T-helper 2 cell treated with Interferon-gamma antibody and Interleukin-4, amounts not matched to agents 5 μg/mL and 100 μg/mL, for 36 hours (primary cell): Measurements from ENCODE around the gene ACSM3.
"Not testable (repeated sequence)": the region's sequence is repeated elsewhere in the genome, so short reads cannot be mapped to it uniquely, and the experiment has no call there.

Experiments used
- DNase-seq: peaks from one replicate; pipeline ENCODE4 v3.0.0; 2021; ENCODE audit warnings: low spot score
- H3K27ac Mint-ChIP-seq: one replicate; pipeline ENCODE4 v1.8.0; 2021; ENCODE audit warnings: mild to moderate bottlenecking, mixed read lengths
- H3K27me3 Mint-ChIP-seq: one replicate; pipeline ENCODE4 v1.8.0; 2021; ENCODE audit warnings: low read depth, mixed read lengths
- H3K36me3 Mint-ChIP-seq: one replicate; pipeline ENCODE4 v1.8.0; 2021; ENCODE audit warnings: low read depth, mixed read lengths
- H3K4me1 Mint-ChIP-seq: one replicate; pipeline ENCODE4 v1.8.0; 2021; ENCODE audit warnings: low read depth, mixed read lengths
- H3K4me3 Mint-ChIP-seq: one replicate; pipeline ENCODE4 v1.8.0; 2022; ENCODE audit warnings: mild to moderate bottlenecking, moderate library complexity, mixed read lengths
- H3K9me3 Mint-ChIP-seq: one replicate; pipeline ENCODE4 v1.8.0; 2021; ENCODE audit warnings: mixed read lengths

Gene ACSM3

GRCh38 chr16:20803561-20804214, 39.9 kb downstream of the ACSM3 start:
- no peaks in the 10 kb centered on the region for H3K27me3 Mint-ChIP-seq
- peaks cover 23% of the 10 kb centered on the region for H3K36me3 Mint-ChIP-seq
- no peaks in the 10 kb centered on the region for H3K9me3 Mint-ChIP-seq
- no peak overlapping the region for H3K4me3 Mint-ChIP-seq
- no peak for DNase-seq
- H3K4me1 Mint-ChIP-seq: peaks cover 23% of the 10 kb centered on the region
- peak overlapping the region; percentile 45 for H3K27ac Mint-ChIP-seq

GRCh38 chr16:20805684-20806167, 41.9 kb downstream of the ACSM3 start:
- H3K27ac Mint-ChIP-seq: peak overlapping the region; percentile 95
- peaks cover 25% of the 10 kb centered on the region for H3K4me1 Mint-ChIP-seq
- peaks cover 17% of the 10 kb centered on the region for H3K36me3 Mint-ChIP-seq
- H3K9me3 Mint-ChIP-seq, DNase-seq, H3K27me3 Mint-ChIP-seq: not testable (repeated sequence)
- H3K4me3 Mint-ChIP-seq: peak overlapping the region; percentile 99

- Mint-ChIP-seq H3K36me3 (peaks cover 14% of the 10 kb centered on the region), H3K9me3 (no peaks in the 10 kb centered on the region), H3K27me3 (no peaks in the 10 kb centered on the region), H3K4me3 (peak within 1 kb of the TSS; percentile 99), H3K4me1 (peaks cover 29% of the 10 kb centered on the region), H3K27ac (peak within 1 kb of the TSS; percentile 95)
- DNase-seq: peak; percentile 75
Observed at GRCh38 chr16:20806168-20807050, 42.6 kb downstream of the ACSM3 start, which contains the start of the genes ERI2 and REXO5. Gene ERI2, minus strand, starts transcription at chr16:20806472. Its CDS starts 42 bp downstream, at chr16:20806430. Gene REXO5, plus strand, starts transcription at chr16:20806527. Its CDS starts 427 bp downstream, at chr16:20806954.

GRCh38 chr16:20807862-20808261, 44.0 kb downstream of the ACSM3 start:
- Mint-ChIP-seq H3K36me3 (peaks cover 14% of the 10 kb centered on the region), H3K27ac (peak overlapping the region; percentile 95), H3K27me3 (no peaks in the 10 kb centered on the region), H3K9me3 (no peaks in the 10 kb centered on the region), H3K4me1 (peaks cover 29% of the 10 kb centered on the region), H3K4me3 (peak overlapping the region; percentile 99)
- no peak for DNase-seq

GRCh38 chr16:20811889-20812439, 48.1 kb downstream of the ACSM3 start:
- H3K27ac Mint-ChIP-seq: no peak overlapping the region
- DNase-seq: no peak
- no peak overlapping the region for H3K4me3 Mint-ChIP-seq
- peaks cover 16% of the 10 kb centered on the region for H3K36me3 Mint-ChIP-seq
- no peaks in the 10 kb centered on the region for H3K9me3 Mint-ChIP-seq
- no peaks in the 10 kb centered on the region for H3K27me3 Mint-ChIP-seq
- peaks cover 27% of the 10 kb centered on the region for H3K4me1 Mint-ChIP-seq

- Mint-ChIP-seq H3K36me3 (peaks cover 19% of the 10 kb centered on the region), H3K4me3 (no peak overlapping the region), H3K4me1 (peaks cover 26% of the 10 kb centered on the region), H3K27me3 (no peaks in the 10 kb centered on the region), H3K27ac (no peak overlapping the region), H3K9me3 (no peaks in the 10 kb centered on the region)
- DNase-seq: no peak
Observed at GRCh38 chr16:20812510-20812909, 48.7 kb downstream of the ACSM3 start.

- no peak for DNase-seq
- no peaks in the 10 kb centered on the region for H3K9me3 Mint-ChIP-seq
- H3K4me3 Mint-ChIP-seq: no peak overlapping the region
- H3K27ac Mint-ChIP-seq: no peak overlapping the region
- peaks cover 13% of the 10 kb centered on the region for H3K4me1 Mint-ChIP-seq
- peaks cover 22% of the 10 kb centered on the region for H3K36me3 Mint-ChIP-seq
- H3K27me3 Mint-ChIP-seq: no peaks in the 10 kb centered on the region
Observed at GRCh38 chr16:20814784-20815183, 51.0 kb downstream of the ACSM3 start.

GRCh38 chr16:20818929-20819585, 55.2 kb downstream of the ACSM3 start:
- peaks cover 44% of the 10 kb centered on the region for H3K36me3 Mint-ChIP-seq
- no peaks in the 10 kb centered on the region for H3K9me3 Mint-ChIP-seq
- H3K4me1 Mint-ChIP-seq: peaks cover 27% of the 10 kb centered on the region
- no peak for DNase-seq
- H3K27me3 Mint-ChIP-seq: no peaks in the 10 kb centered on the region
- no peak overlapping the region for H3K27ac Mint-ChIP-seq
- H3K4me3 Mint-ChIP-seq: no peak overlapping the region

- no peaks in the 10 kb centered on the region for H3K27me3 Mint-ChIP-seq
- peaks cover 46% of the 10 kb centered on the region for H3K36me3 Mint-ChIP-seq
- H3K9me3 Mint-ChIP-seq: no peaks in the 10 kb centered on the region
- H3K4me3 Mint-ChIP-seq: no peak overlapping the region
- DNase-seq: no peak
- H3K4me1 Mint-ChIP-seq: peaks cover 24% of the 10 kb centered on the region
- H3K27ac Mint-ChIP-seq: peak overlapping the region; percentile 1
Observed at GRCh38 chr16:20821682-20822081, 57.9 kb downstream of the ACSM3 start.

GRCh38 chr16:20822521-20823325, 58.9 kb downstream of the ACSM3 start:
- Mint-ChIP-seq H3K36me3 (peaks cover 49% of the 10 kb centered on the region), H3K4me1 (peaks cover 24% of the 10 kb centered on the region), H3K27ac (peak overlapping the region; percentile 29), H3K9me3 (no peaks in the 10 kb centered on the region), H3K4me3 (peak overlapping the region; percentile 14), H3K27me3 (no peaks in the 10 kb centered on the region)
- no peak for DNase-seq

- Mint-ChIP-seq H3K27ac (no peak overlapping the region), H3K4me1 (peaks cover 24% of the 10 kb centered on the region), H3K9me3 (no peaks in the 10 kb centered on the region), H3K36me3 (peaks cover 42% of the 10 kb centered on the region), H3K27me3 (no peaks in the 10 kb centered on the region), H3K4me3 (no peak overlapping the region)
- no peak for DNase-seq
Observed at GRCh38 chr16:20826039-20826566, 62.3 kb downstream of the ACSM3 start.

- peaks cover 2% of the 10 kb centered on the region for H3K4me1 Mint-ChIP-seq
- no peak overlapping the region for H3K4me3 Mint-ChIP-seq
- peaks cover 38% of the 10 kb centered on the region for H3K36me3 Mint-ChIP-seq
- DNase-seq: no peak
- H3K9me3 Mint-ChIP-seq: peaks cover 2% of the 10 kb centered on the region
- H3K27ac Mint-ChIP-seq: no peak overlapping the region
- no peaks in the 10 kb centered on the region for H3K27me3 Mint-ChIP-seq
Observed at GRCh38 chr16:20829536-20829935, 65.7 kb downstream of the ACSM3 start.

GRCh38 chr16:20830372-20830771, 66.6 kb downstream of the ACSM3 start:
- Mint-ChIP-seq H3K4me3 (no peak overlapping the region), H3K4me1 (no peaks in the 10 kb centered on the region), H3K36me3 (peaks cover 43% of the 10 kb centered on the region), H3K27me3 (no peaks in the 10 kb centered on the region), H3K9me3 (peaks cover 5% of the 10 kb centered on the region), H3K27ac (no peak overlapping the region)
- DNase-seq: no peak
